ENCODE measurements around the gene GJB6. TPM values are rescaled to one million over a fixed set of nuclear protein-coding genes. Genes with fewer than 3 reads are reported as not detected.

Gene GJB6
- total and polyA plus RNA-seq, 5 experiments from 2014 or later = 0.84 to 4.9 (median 4.1) TPM

GRCh38 chr13:20177049-20177831, 54.9 kb downstream of the GJB6 start:
- DNase-seq = no peak
- H3K9me3 Mint-ChIP-seq = no peaks in the 10 kb centered on the region
- POLR2A ChIA-PET = no interaction called here
- no peak overlapping the region for H3K4me3 Mint-ChIP-seq
- H3K4me1 Mint-ChIP-seq = peaks cover 2 to 15% (median 8%) of the 10 kb centered on the region in 4 donors
- no peak for ATAC-seq
- H3K27ac Mint-ChIP-seq = no peak overlapping the region
- peaks cover 0 to 5% (median 0%) of the 10 kb centered on the region in 3 donors for H3K36me3 Mint-ChIP-seq
- peaks cover 44 to 99% (median 68%) of the 10 kb centered on the region in 5 donors for H3K27me3 Mint-ChIP-seq

DNA sequence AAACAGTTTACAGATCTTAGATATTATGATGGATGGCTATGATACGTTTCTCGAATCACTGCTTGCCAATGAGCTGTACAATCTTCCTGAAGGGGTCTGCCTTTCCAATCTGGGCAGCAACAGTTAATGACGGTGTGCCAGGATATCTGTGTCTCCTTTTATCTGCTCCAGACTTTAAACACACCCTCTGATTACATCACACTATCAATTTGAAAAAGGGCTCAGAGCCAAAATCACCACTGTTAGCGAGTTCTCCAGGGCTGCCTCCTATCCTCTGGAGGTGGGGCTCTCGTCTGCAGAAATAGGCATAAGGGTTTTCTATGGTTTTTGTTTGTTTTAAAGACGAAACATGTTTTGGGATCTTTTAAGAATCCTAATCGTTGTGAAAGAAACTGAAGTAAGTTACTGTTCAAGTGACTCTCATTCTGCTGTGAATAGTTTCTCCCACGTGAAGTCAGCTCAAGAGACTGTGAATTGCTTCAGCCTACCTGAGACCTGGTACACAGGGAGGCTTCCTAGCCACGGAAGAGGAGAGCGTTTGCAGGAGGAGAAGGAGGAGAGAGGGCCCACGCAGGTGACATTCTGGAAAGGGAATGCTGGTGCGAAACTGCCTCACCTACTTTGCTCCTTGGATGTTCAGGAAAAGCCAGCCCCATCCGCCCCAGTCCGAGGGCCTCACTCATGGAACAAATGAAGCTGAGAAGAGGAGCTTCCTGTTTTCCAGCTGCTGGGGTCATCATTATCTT, 56.0 kb downstream of the GJB6 start:
- no peak overlapping the region for H3K4me3 Mint-ChIP-seq
- H3K9me3 Mint-ChIP-seq = no peaks in the 10 kb centered on the region
- peaks cover 40 to 99% (median 66%) of the 10 kb centered on the region in 5 donors for H3K27me3 Mint-ChIP-seq
- POLR2A ChIA-PET = no interaction called here
- ATAC-seq (no peak), DNase-seq (no peak)
- H3K4me1 Mint-ChIP-seq = peaks cover 2 to 15% (median 7%) of the 10 kb centered on the region in 4 donors
- H3K36me3 Mint-ChIP-seq = peaks cover 0 to 5% (median 0%) of the 10 kb centered on the region in 3 donors
- H3K27ac Mint-ChIP-seq = no peak overlapping the region

DNA sequence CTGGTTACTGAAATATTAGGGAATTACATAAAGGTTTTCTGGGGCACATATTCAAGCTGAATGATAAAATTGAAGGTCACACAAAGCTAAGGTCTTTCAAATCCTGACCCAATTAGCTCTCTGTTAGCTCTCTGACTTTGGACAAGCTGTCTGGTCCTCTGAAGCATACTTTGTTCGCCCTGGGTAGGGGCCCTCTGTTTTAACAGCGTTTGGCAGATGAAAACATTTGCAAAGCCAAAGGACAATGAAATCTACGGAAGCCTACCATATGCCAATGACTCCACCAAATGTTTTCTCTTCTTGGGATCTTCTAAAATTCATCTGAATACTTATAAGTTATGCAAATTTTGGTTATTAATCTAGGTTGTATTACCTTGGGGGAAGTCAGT, 56.7 kb downstream of the GJB6 start:
- H3K4me1 Mint-ChIP-seq = peaks cover 2 to 15% (median 7%) of the 10 kb centered on the region in 4 donors
- POLR2A ChIA-PET = no interaction called here
- H3K9me3 Mint-ChIP-seq = no peaks in the 10 kb centered on the region
- DNase-seq (no peak), ATAC-seq (no peak)
- H3K4me3 Mint-ChIP-seq = no peak overlapping the region
- peak overlapping the region in 1 of 10 donors; percentile 25 for H3K27ac Mint-ChIP-seq
- peaks cover 42 to 99% (median 64%) of the 10 kb centered on the region in 5 donors for H3K27me3 Mint-ChIP-seq
- peaks cover 0 to 5% (median 0%) of the 10 kb centered on the region in 3 donors for H3K36me3 Mint-ChIP-seq

- Mint-ChIP-seq H3K9me3 (no peaks in the 10 kb centered on the region), H3K4me3 (no peak overlapping the region), H3K27ac (peak overlapping the region in 2 of 10 donors; percentile 25 to 41), H3K36me3 (peaks cover 0 to 5% (median 0%) of the 10 kb centered on the region in 3 donors), H3K27me3 (peaks cover 42 to 99% (median 66%) of the 10 kb centered on the region in 5 donors), H3K4me1 (peaks cover 2 to 15% (median 7%) of the 10 kb centered on the region in 4 donors)
- peak; percentile 35 to 41 for ATAC-seq
- POLR2A ChIA-PET = interaction anchor here (0.6 kb wide), 1 partner anchor 334 kb away, joined by 3 read pairs; no protein-coding TSS in a partner anchor
- DNase-seq = peak in 1 of 10 donors; percentile 44
Measured at GRCh38 chr13:20174656-20175405, 57.3 kb downstream of the GJB6 start.

GRCh38 chr13:20173116-20173746, 58.9 kb downstream of the GJB6 start:
- POLR2A ChIA-PET = interaction anchor here (0.6 to 1.5 kb wide), 2 partner anchors 55 to 341 kb away, joined by 3 to 5 read pairs; no protein-coding TSS in a partner anchor
- no peak for DNase-seq
- H3K27ac Mint-ChIP-seq = no peak overlapping the region
- peaks cover 40 to 99% (median 61%) of the 10 kb centered on the region in 5 donors for H3K27me3 Mint-ChIP-seq
- peaks cover 3 to 14% (median 8%) of the 10 kb centered on the region in 4 donors for H3K4me1 Mint-ChIP-seq
- H3K4me3 Mint-ChIP-seq = no peak overlapping the region
- H3K9me3 Mint-ChIP-seq = no peaks in the 10 kb centered on the region
- no peak for ATAC-seq
- H3K36me3 Mint-ChIP-seq = peaks cover 0 to 3% (median 0%) of the 10 kb centered on the region in 3 donors

Other genes starting within 250 kb of the GJB6 start
- gene GJA3, start 71.3 kb downstream of the GJB6 start, total RNA-seq = 1 to 10 TPM; 1.6 to 1.7 TPM
- under 1 TPM; 0.19 to 0.54 (median 0.47) TPM for gene GJA3, start 71.3 kb downstream of the GJB6 start, polyA plus RNA-seq
- gene GJB2, start 39.4 kb downstream of the GJB6 start, total RNA-seq = not detected
- gene GJB2, start 39.4 kb downstream of the GJB6 start, polyA plus RNA-seq = not detected

All from naive thymus-derived CD8-positive, alpha-beta T cell (primary cell).